ENCODE results near the gene DNAJC21. TPM values are rescaled to one million over a fixed set of nuclear protein-coding genes. Genes with fewer than 3 reads are reported as not detected.
"Not testable (repeated sequence)": the region's sequence is repeated elsewhere in the genome, so short reads cannot be mapped to it uniquely, and the experiment has no call there.

DNAJC21 gene
- total RNA-seq, 2 experiments from 2014 or later = 47.9 to 50.4 TPM

DNA sequence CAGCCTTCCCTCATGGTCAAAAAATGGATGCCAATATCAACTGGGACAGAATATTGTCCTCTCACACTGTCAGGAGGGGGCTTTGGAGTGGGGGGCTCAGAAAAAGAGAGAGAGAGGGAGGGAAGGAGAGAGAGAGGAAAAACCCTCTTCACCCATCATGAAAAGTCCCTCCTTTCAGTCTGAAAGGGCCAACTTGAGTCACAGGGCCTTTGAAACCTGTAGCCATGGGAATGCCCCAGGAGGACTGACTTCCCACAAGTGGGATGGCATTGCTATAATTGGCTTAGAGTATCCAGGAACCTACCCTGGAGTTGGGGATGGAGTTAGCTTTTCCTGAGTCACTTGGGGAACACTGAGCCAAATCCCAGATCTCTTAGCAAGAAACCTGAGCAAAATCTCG is 41.2 kb downstream of the DNAJC21 start:
- Histone ChIP-seq H3K4me1 (ENCODE audit: insufficient read depth, low read length) (no peaks in the 10 kb centered on the region), H3K4me3 (ENCODE audit: low read length) (no peak overlapping the region), H3K36me3 (ENCODE audit: insufficient read depth, low read length) (peaks cover 3% of the 10 kb centered on the region), H3K27me3 (ENCODE audit: control insufficient read depth in 1 of 2, insufficient read depth in 2 of 2, low read length in 2 of 2) (no peaks in the 10 kb centered on the region), H3K27ac (ENCODE audit: low read depth in 1 of 2, low read length in 2 of 2) (no peak overlapping the region), H3K9me3 (ENCODE audit: control insufficient read depth in 1 of 2, insufficient read depth in 1 of 2, low read length in 2 of 2) (peaks cover 0 to 3% of the 10 kb centered on the region in 2 experiments)
- Mint-ChIP-seq H3K36me3 (ENCODE audit: low read depth) (no peaks in the 10 kb centered on the region), H3K4me1 (ENCODE audit: low read depth) (no peaks in the 10 kb centered on the region), H3K4me3 (no peak overlapping the region), H3K9me3 (no peaks in the 10 kb centered on the region), H3K27ac (no peak overlapping the region), H3K27me3 (no peaks in the 10 kb centered on the region)
- DNase-seq = no peak
- intact Hi-C loops (cut with DNase I, micrococcal nuclease) = no loop called here
- TF ChIP-seq, protein P1, sequence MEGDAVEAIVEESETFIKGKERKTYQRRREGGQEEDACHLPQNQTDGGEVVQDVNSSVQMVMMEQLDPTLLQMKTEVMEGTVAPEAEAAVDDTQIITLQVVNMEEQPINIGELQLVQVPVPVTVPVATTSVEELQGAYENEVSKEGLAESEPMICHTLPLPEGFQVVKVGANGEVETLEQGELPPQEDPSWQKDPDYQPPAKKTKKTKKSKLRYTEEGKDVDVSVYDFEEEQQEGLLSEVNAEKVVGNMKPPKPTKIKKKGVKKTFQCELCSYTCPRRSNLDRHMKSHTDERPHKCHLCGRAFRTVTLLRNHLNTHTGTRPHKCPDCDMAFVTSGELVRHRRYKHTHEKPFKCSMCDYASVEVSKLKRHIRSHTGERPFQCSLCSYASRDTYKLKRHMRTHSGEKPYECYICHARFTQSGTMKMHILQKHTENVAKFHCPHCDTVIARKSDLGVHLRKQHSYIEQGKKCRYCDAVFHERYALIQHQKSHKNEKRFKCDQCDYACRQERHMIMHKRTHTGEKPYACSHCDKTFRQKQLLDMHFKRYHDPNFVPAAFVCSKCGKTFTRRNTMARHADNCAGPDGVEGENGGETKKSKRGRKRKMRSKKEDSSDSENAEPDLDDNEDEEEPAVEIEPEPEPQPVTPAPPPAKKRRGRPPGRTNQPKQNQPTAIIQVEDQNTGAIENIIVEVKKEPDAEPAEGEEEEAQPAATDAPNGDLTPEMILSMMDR (IDR thresholded peaks at IDR 0.05) = no peak
- no peak for ATAC-seq (ENCODE audit: poor library complexity)
- CTCF ChIA-PET = no interaction called here
- POLR2A ChIA-PET = no interaction called here

DNA sequence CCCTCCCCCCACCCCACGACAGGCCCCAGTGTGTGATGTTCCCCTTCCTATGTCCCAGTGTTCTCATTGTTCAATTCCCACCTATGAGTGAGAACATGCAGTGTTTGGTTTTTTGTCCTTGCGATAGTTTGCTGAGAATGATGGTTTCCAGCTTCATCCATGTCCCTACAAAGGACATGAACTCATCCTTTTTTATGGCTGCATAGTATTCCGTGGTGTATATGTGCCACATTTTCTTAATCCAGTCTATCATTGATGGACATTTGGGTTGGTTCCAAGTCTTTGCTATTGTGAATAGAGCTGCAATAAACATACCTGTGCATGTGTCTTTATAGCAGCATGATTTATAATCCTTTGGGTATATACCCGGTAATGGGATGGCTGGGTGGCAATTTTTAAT is 42.3 kb downstream of the DNAJC21 start:
- H3K4me1 ChIP-seq (ENCODE audit: insufficient read depth, low read length); H3K9me3 Mint-ChIP-seq; H3K4me3 ChIP-seq (ENCODE audit: low read length); H3K27me3 ChIP-seq (ENCODE audit: control insufficient read depth in 1 of 2, insufficient read depth in 2 of 2, low read length in 2 of 2); H3K27me3 Mint-ChIP-seq; ATAC-seq (ENCODE audit: poor library complexity); intact Hi-C loops (cut with DNase I, micrococcal nuclease); H3K4me3 Mint-ChIP-seq; H3K4me1 Mint-ChIP-seq (ENCODE audit: low read depth); H3K9me3 ChIP-seq (ENCODE audit: control insufficient read depth in 1 of 2, insufficient read depth in 1 of 2, low read length in 2 of 2); POLR2A ChIA-PET; H3K36me3 Mint-ChIP-seq (ENCODE audit: low read depth); DNase-seq; CTCF ChIA-PET; H3K27ac Mint-ChIP-seq; H3K27ac ChIP-seq (ENCODE audit: low read depth in 1 of 2, low read length in 2 of 2); H3K36me3 ChIP-seq (ENCODE audit: insufficient read depth, low read length): not testable (repeated sequence)

DNA sequence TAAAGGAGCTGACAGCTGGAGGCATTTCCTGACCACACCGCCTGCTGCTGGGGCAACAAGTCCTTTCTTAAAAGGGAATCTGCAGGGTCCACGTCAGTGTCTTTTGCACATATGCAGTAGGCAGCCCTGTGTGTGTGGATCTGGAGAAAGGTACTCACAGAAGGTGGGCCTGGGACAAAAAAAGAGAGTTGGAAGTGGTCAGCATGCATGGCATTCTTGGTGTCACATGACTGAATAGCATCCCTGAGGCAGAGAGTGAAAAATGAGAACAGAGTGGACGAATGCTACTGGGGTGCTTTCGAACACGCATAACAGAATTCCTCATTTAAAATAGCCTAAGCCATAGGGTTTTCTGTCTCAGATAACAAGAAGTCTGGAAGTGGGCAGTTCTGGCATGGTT is 47.0 kb downstream of the DNAJC21 start:
- Histone ChIP-seq H3K27ac (ENCODE audit: low read depth in 1 of 2, low read length in 2 of 2) (no peak overlapping the region), H3K9me3 (ENCODE audit: control insufficient read depth in 1 of 2, insufficient read depth in 1 of 2, low read length in 2 of 2) (peaks cover 0 to 3% of the 10 kb centered on the region in 2 experiments), H3K27me3 (ENCODE audit: control insufficient read depth in 1 of 2, insufficient read depth in 2 of 2, low read length in 2 of 2) (no peaks in the 10 kb centered on the region), H3K4me1 (ENCODE audit: insufficient read depth, low read length) (no peaks in the 10 kb centered on the region), H3K36me3 (ENCODE audit: insufficient read depth, low read length) (no peaks in the 10 kb centered on the region), H3K4me3 (ENCODE audit: low read length) (no peak overlapping the region)
- CTCF ChIA-PET = no interaction called here
- POLR2A ChIA-PET = no interaction called here
- DNase-seq (no peak), ATAC-seq (ENCODE audit: poor library complexity) (no peak)
- Mint-ChIP-seq H3K27ac (no peak overlapping the region), H3K9me3 (no peaks in the 10 kb centered on the region), H3K4me3 (no peak overlapping the region), H3K36me3 (ENCODE audit: low read depth) (no peaks in the 10 kb centered on the region), H3K27me3 (no peaks in the 10 kb centered on the region), H3K4me1 (ENCODE audit: low read depth) (no peaks in the 10 kb centered on the region)
- intact Hi-C loops (cut with DNase I, micrococcal nuclease) = no loop called here
- TF ChIP-seq, protein P1 (IDR thresholded peaks at IDR 0.05) = no peak

DNA sequence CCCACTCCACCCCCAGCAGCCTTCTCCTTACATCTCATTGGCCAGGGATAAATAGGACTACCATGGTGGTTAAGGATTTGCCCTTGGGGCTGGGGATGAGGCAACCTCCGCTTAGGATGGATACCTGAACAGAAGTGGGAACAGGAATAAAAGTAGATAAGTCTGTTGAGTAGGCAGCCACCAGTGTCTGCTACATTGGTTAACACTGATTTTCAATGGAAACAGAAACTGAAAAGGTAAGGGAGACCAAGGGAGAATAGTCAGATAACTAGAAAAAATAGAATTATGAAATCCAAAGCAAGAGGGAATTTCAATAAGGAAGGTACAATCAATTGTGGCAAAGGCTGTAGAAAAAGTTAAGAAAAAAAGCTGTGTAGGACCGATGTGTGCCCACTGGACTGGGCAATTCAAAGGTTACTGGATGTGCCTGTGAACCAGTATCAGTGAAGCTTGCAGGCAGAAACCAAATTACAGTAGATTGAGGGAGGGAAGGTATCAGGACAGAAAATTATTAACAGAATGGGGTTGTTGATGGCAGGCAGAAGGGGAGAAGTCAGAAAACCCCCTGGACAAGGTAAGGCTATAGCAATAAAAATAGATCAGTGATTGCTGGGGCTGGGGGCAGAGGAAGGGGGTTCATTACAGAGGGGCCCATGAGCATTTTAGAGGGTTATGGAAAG is 48.7 kb downstream of the DNAJC21 start:
- intact Hi-C loops (cut with DNase I, micrococcal nuclease) = no loop called here
- H3K27ac ChIP-seq (ENCODE audit: low read depth in 1 of 2, low read length in 2 of 2) = no peak overlapping the region
- no peaks in the 10 kb centered on the region for H3K36me3 Mint-ChIP-seq (ENCODE audit: low read depth)
- TF ChIP-seq, protein P1 (IDR thresholded peaks at IDR 0.05) = no peak
- no peak overlapping the region for H3K4me3 Mint-ChIP-seq
- H3K9me3 ChIP-seq (ENCODE audit: control insufficient read depth in 1 of 2, insufficient read depth in 1 of 2, low read length in 2 of 2) = peaks cover 0 to 4% of the 10 kb centered on the region in 2 experiments
- H3K4me1 Mint-ChIP-seq (ENCODE audit: low read depth) = no peaks in the 10 kb centered on the region
- CTCF ChIA-PET = interaction anchor here (0.6 kb wide), 1 partner anchor 1213 kb away, joined by 4 read pairs; no protein-coding TSS in a partner anchor
- H3K4me3 ChIP-seq (ENCODE audit: low read length) = no peak overlapping the region
- no peaks in the 10 kb centered on the region for H3K27me3 Mint-ChIP-seq
- H3K9me3 Mint-ChIP-seq = peaks cover 2% of the 10 kb centered on the region
- ATAC-seq (ENCODE audit: poor library complexity) (no peak), DNase-seq (no peak)
- H3K4me1 ChIP-seq (ENCODE audit: insufficient read depth, low read length) = no peaks in the 10 kb centered on the region
- POLR2A ChIA-PET = no interaction called here
- H3K27me3 ChIP-seq (ENCODE audit: control insufficient read depth in 1 of 2, insufficient read depth in 2 of 2, low read length in 2 of 2) = no peaks in the 10 kb centered on the region
- no peaks in the 10 kb centered on the region for H3K36me3 ChIP-seq (ENCODE audit: insufficient read depth, low read length)
- H3K27ac Mint-ChIP-seq = no peak overlapping the region

Measured in CD4-positive, alpha-beta T cell (primary cell).